Measurements from ENCODE around the gene CDC14B.

GRCh38 chr9:96663506-96664120 lies 44.0 kb upstream of the CDC14B start:
- no peak for TF ChIP-seq CTCF (IDR thresholded peaks at IDR 0.05; ENCODE audit: borderline replicate concordance, extremely low read depth, low read length, poor library complexity, severe bottlenecking)
- TF ChIP-seq EZH2 (IDR thresholded peaks at IDR 0.05; ENCODE audit: borderline replicate concordance, low read depth, low read length, severe bottlenecking), result no peak
